Activated CD8-positive, alpha-beta memory T cell treated with anti-CD3 and anti-CD28 coated beads for 4 hours (primary cell): ENCODE measurements around the gene LAMA3.

Experiments used
- DNase-seq, 2 donors: peaks; one replicate each; pipeline ENCODE4 v3.0.0-alpha.2; 2020; ENCODE audit warnings: low read depth in 2 of 2

LAMA3 gene

GRCh38 chr18:23778828-23779227, 89.6 kb downstream of the LAMA3 start:
- no peak for DNase-seq

GRCh38 chr18:23779696-23780303, 90.5 kb downstream of the LAMA3 start:
- no peak for DNase-seq

GRCh38 chr18:23784832-23785245, 95.6 kb downstream of the LAMA3 start:
- DNase-seq, result no peak

GRCh38 chr18:23793051-23793450, 103.8 kb downstream of the LAMA3 start:
- no peak for DNase-seq

- no peak for DNase-seq
Measured at GRCh38 chr18:23793985-23794867, 105.0 kb downstream of the LAMA3 start.

GRCh38 chr18:23798249-23798648, 109.0 kb downstream of the LAMA3 start:
- DNase-seq, result no peak

GRCh38 chr18:23798824-23799223, 109.6 kb downstream of the LAMA3 start:
- DNase-seq, result no peak

- no peak for DNase-seq
Measured at GRCh38 chr18:23799540-23799939, 110.3 kb downstream of the LAMA3 start.

- DNase-seq, result no peak
Measured at GRCh38 chr18:23800902-23801301, 111.6 kb downstream of the LAMA3 start.

- DNase-seq, result no peak
Measured at GRCh38 chr18:23802817-23803216, 113.6 kb downstream of the LAMA3 start.

- no peak for DNase-seq
Measured at GRCh38 chr18:23803755-23804154, 114.5 kb downstream of the LAMA3 start.

GRCh38 chr18:23805898-23806297, 116.6 kb downstream of the LAMA3 start:
- DNase-seq, result no peak

GRCh38 chr18:23809415-23809814, 120.2 kb downstream of the LAMA3 start:
- DNase-seq, result no peak

GRCh38 chr18:23810396-23810795, 121.1 kb downstream of the LAMA3 start:
- DNase-seq, result no peak

GRCh38 chr18:23811176-23811575, 121.9 kb downstream of the LAMA3 start:
- DNase-seq, result no peak

GRCh38 chr18:23812546-23813440, 123.5 kb downstream of the LAMA3 start:
- DNase-seq, result no peak

- DNase-seq, result no peak
Measured at GRCh38 chr18:23814991-23815614, 125.8 kb downstream of the LAMA3 start.

GRCh38 chr18:23816021-23816420, 126.8 kb downstream of the LAMA3 start:
- DNase-seq, result no peak

- DNase-seq, result no peak
Measured at GRCh38 chr18:23816740-23817139, 127.5 kb downstream of the LAMA3 start.

- DNase-seq, result no peak
Measured at GRCh38 chr18:23819001-23819400, 129.7 kb downstream of the LAMA3 start.

GRCh38 chr18:23822590-23823385, 133.5 kb downstream of the LAMA3 start:
- no peak for DNase-seq
